ENCODE results near the gene CASP9. TPM values are rescaled to one million over a fixed set of nuclear protein-coding genes. Genes with fewer than 3 reads are reported as not detected.

CASP9 gene
- total RNA-seq, result 13.2 TPM

DNA sequence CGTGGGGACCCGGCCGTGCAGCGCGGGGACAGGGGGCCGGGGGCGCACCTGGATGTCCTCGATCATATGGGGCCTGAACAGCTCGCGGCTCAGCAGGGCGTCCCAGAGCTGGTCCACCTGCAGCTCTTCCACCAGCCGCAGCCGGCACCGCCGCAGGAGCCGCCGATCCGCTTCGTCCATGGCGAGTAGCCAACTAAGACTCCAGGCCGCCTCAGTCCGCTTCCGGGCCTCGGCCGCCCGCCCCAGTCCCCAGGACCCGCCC is at the start of gene CASP9:
Gene CASP9, minus strand, starts transcription at position 195 of the 262 bp plus-strand sequence. Its CDS starts 15 bp downstream, at position 180.

GRCh38 chr1:15526490-15527339 is 2.7 kb upstream of the CASP9 start, which contains the start of gene DNAJC16:
Gene DNAJC16 (plus strand): TSS chr1:15526848. CDS start chr1:15529106, 2,258 bp downstream.

GRCh38 chr1:15475752-15476314 is 48.2 kb downstream of the CASP9 start, which contains the start of gene CELA2B:
Gene CELA2B (plus strand): TSS chr1:15476104. CDS start chr1:15476126, 22 bp downstream.

GRCh38 chr1:15456313-15456954 is 67.6 kb downstream of the CASP9 start, which contains the start of gene CELA2A:
Gene CELA2A (plus strand): TSS chr1:15456732. CDS start chr1:15456754, 22 bp downstream.

Other genes with a start within 250 kb of the CASP9 start
- 19.4 TPM for gene EFHD2, start 114.3 kb downstream of the CASP9 start, total RNA-seq
- gene CTRC, start 85.8 kb downstream of the CASP9 start, total RNA-seq, result not detected
- not detected for gene CELA2A, start 67.5 kb downstream of the CASP9 start, total RNA-seq
- not detected for gene CELA2B, start 48.1 kb downstream of the CASP9 start, total RNA-seq
- 32.6 TPM for gene DNAJC16, start 2.6 kb upstream of the CASP9 start, total RNA-seq
- 1.2 TPM for gene AGMAT, start 60.8 kb upstream of the CASP9 start, total RNA-seq
- 58.7 TPM for gene DDI2, start 93.2 kb upstream of the CASP9 start, total RNA-seq
- gene PLEKHM2, start 160.1 kb upstream of the CASP9 start, total RNA-seq, result 47.2 TPM
- 3.4 TPM for gene SLC25A34, start 212.0 kb upstream of the CASP9 start, total RNA-seq
- gene TMEM82, start 218.3 kb upstream of the CASP9 start, total RNA-seq, result not detected
- gene FBLIM1, start 234.6 kb upstream of the CASP9 start, total RNA-seq, result 46.5 TPM